ENCODE results near the gene MOSPD2. TPM values are rescaled to one million over a fixed set of nuclear protein-coding genes. Genes with fewer than 3 reads are reported as not detected.

Gene MOSPD2
- total and polyA plus RNA-seq, 7 donors: 3.0 to 22.1 (median 14.3) TPM

DNA sequence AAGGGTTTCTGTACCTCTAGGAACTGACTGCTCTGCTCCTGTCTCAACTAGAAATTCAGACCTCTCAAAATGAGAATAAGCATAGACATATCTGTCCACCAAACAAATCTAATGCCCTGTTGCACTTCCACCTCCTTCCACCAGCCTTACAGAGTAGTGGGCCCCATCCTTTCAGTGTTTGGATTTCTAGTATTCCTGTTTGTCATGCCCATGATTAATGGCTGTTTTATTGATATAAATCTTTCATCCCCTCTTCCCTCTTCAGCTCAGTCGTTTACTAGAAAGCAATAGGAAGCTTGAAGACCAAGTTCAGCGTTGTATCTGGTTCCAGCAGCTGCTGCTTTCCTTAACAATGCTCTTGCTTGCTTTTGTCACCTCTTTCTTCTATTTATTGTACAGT lies 46.2 kb downstream of the MOSPD2 start:
- TF ChIP-seq POLR2A (IDR thresholded peaks at IDR 0.05): no peak
- no peak for TF ChIP-seq EP300 (IDR thresholded peaks at IDR 0.05)
- TF ChIP-seq, protein P1, sequence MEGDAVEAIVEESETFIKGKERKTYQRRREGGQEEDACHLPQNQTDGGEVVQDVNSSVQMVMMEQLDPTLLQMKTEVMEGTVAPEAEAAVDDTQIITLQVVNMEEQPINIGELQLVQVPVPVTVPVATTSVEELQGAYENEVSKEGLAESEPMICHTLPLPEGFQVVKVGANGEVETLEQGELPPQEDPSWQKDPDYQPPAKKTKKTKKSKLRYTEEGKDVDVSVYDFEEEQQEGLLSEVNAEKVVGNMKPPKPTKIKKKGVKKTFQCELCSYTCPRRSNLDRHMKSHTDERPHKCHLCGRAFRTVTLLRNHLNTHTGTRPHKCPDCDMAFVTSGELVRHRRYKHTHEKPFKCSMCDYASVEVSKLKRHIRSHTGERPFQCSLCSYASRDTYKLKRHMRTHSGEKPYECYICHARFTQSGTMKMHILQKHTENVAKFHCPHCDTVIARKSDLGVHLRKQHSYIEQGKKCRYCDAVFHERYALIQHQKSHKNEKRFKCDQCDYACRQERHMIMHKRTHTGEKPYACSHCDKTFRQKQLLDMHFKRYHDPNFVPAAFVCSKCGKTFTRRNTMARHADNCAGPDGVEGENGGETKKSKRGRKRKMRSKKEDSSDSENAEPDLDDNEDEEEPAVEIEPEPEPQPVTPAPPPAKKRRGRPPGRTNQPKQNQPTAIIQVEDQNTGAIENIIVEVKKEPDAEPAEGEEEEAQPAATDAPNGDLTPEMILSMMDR (IDR thresholded peaks at IDR 0.05): no peak
- no peak for TF ChIP-seq POLR2AphosphoS5 (IDR thresholded peaks at IDR 0.05)
- intact Hi-C loops (cut with DNase I): no loop called here
- H3K27ac ChIP-seq: no peak overlapping the region
- WGBS, 2 donors: 22 to 84% methylated on average over 2 of the region's 2 CpGs
- no peaks in the 10 kb centered on the region for H3K4me1 ChIP-seq
- no peak for DNase-seq
- H3K4me3 ChIP-seq: no peak overlapping the region
- H3K27me3 ChIP-seq: no peaks in the 10 kb centered on the region
- peaks cover 0 to 14% (median 0%) of the 10 kb centered on the region in 4 donors for H3K36me3 ChIP-seq
- no peaks in the 10 kb centered on the region for H3K9me3 ChIP-seq

DNA sequence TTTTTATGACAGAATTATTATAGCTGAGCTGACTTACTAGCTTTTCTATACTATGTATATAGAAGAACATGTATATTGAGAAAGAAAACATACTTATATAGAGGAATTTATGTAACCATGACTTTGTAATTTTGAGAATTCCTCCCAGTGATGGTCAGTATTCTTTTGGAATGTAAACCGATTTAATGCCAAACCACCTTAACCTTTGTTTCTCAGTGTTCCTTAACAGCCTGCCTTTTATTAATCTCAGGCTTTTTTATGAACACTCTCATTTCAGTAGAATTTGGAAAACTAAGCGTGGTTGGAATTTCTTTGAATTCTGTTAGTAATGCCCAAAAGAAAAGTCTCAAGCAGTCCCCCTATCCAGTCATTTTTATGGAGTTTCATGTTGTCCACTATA lies 47.0 kb downstream of the MOSPD2 start:
- H3K27me3 ChIP-seq: no peaks in the 10 kb centered on the region
- no peak for TF ChIP-seq POLR2AphosphoS5 (IDR thresholded peaks at IDR 0.05)
- TF ChIP-seq EP300 (IDR thresholded peaks at IDR 0.05): no peak
- TF ChIP-seq POLR2A (IDR thresholded peaks at IDR 0.05): no peak
- TF ChIP-seq, protein P1 (IDR thresholded peaks at IDR 0.05): no peak
- intact Hi-C loops (cut with DNase I): no loop called here
- peaks cover 0 to 14% (median 0%) of the 10 kb centered on the region in 4 donors for H3K36me3 ChIP-seq
- no peaks in the 10 kb centered on the region for H3K9me3 ChIP-seq
- 96% methylated on average over 2 of the region's 2 CpGs for WGBS, 2 donors
- no peak overlapping the region for H3K27ac ChIP-seq
- no peaks in the 10 kb centered on the region for H3K4me1 ChIP-seq
- H3K4me3 ChIP-seq: no peak overlapping the region
- no peak for DNase-seq

DNA sequence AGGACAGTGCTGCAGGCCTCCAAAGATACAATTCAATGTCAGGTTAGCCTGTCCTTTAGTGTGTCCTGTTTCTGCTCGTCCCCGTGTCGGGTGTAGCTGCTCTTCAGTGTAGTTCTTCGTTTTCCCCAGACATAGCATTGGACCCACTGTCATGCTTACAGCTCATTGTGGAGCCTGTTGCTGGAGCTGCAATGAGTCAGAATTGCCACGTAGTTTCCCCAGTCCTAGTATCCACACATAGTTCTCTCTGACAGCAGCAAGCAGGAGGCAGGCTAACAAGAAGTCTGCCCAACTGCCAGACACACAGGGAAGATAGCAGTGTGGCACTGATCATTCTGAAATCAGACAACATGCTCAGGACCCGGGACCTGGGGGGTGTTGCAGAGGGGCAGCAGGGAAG lies 49.2 kb downstream of the MOSPD2 start:
- H3K9me3 ChIP-seq: no peaks in the 10 kb centered on the region
- H3K27ac ChIP-seq: peak overlapping the region in 1 of 4 donors; percentile 4
- TF ChIP-seq POLR2AphosphoS5 (IDR thresholded peaks at IDR 0.05) (no peak), EP300 (IDR thresholded peaks at IDR 0.05) (no peak), POLR2A (IDR thresholded peaks at IDR 0.05) (no peak)
- TF ChIP-seq, protein P1 (IDR thresholded peaks at IDR 0.05): no peak
- H3K4me3 ChIP-seq: no peak overlapping the region
- no peaks in the 10 kb centered on the region for H3K4me1 ChIP-seq
- intact Hi-C loops (cut with DNase I): no loop called here
- H3K36me3 ChIP-seq: no peaks in the 10 kb centered on the region
- DNase-seq: no peak
- WGBS, 2 donors: 83 to 93% methylated on average over 6 of the region's 6 CpGs
- no peaks in the 10 kb centered on the region for H3K27me3 ChIP-seq

DNA sequence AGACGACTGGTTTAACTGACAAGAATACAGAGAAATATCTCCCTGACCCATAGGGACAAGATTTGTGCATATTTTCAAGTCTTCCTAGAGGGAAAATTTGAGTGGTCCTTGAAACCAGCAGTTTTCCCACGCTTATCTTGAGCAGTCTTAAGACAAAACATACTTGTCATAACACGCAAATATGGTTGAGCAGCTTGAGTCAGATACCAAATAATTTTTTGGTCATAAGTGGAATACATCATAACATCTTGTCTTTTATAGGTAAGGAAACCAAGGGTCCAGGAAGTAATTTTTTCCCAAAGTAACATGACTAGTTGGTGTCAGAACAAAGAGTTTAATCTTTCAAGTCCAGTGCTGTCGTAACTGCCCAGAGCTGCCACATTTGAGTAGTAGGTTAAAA lies 50.5 kb downstream of the MOSPD2 start:
- Histone ChIP-seq H3K9me3 (no peaks in the 10 kb centered on the region), H3K27me3 (no peaks in the 10 kb centered on the region), H3K36me3 (no peaks in the 10 kb centered on the region), H3K4me1 (no peaks in the 10 kb centered on the region), H3K4me3 (no peak overlapping the region), H3K27ac (no peak overlapping the region)
- TF ChIP-seq POLR2AphosphoS5 (IDR thresholded peaks at IDR 0.05): no peak
- TF ChIP-seq EP300 (IDR thresholded peaks at IDR 0.05): no peak
- TF ChIP-seq POLR2A (IDR thresholded peaks at IDR 0.05): no peak
- TF ChIP-seq, protein P1 (IDR thresholded peaks at IDR 0.05): no peak
- DNase-seq: no peak
- intact Hi-C loops (cut with DNase I): no loop called here
- WGBS, 2 donors: 95 to 96% methylated on average over 4 of the region's 4 CpGs

DNA sequence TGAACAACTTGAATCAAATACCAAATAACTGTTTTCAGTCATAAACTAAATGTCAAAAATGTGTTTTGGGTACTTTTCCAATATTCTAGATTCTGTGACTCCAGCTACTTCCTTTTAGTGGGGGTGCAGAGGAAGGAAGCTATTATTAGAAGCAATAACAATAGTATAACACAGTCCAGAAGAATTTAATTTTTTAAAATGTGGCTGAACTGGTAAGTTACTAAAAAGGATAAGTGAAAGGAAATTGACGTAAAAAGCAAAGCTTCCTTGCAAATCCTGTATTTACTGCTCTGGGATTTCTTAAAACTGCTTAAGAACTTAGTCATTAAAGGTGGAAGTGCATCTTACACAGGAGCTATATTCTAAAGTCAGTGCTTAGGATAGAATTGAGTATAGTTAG lies 53.2 kb downstream of the MOSPD2 start:
- Histone ChIP-seq H3K36me3 (no peaks in the 10 kb centered on the region), H3K9me3 (no peaks in the 10 kb centered on the region), H3K4me1 (no peaks in the 10 kb centered on the region), H3K27ac (no peak overlapping the region), H3K27me3 (no peaks in the 10 kb centered on the region), H3K4me3 (no peak overlapping the region)
- no peak for DNase-seq
- WGBS, 2 donors: 74 to 91% methylated on average over 1 of the region's 1 CpG
- intact Hi-C loops (cut with DNase I): no loop called here
- TF ChIP-seq, protein P1 (IDR thresholded peaks at IDR 0.05): no peak
- no peak for TF ChIP-seq EP300 (IDR thresholded peaks at IDR 0.05)
- no peak for TF ChIP-seq POLR2A (IDR thresholded peaks at IDR 0.05)
- no peak for TF ChIP-seq POLR2AphosphoS5 (IDR thresholded peaks at IDR 0.05)
